Esophagus squamous epithelium (tissue), 5 donors: Measurements from ENCODE around the gene LPAR1. TPM values are rescaled to one million over a fixed set of nuclear protein-coding genes. Genes with fewer than 3 reads are reported as not detected.

ENCODE experiments used
- DNase-seq: peaks from one replicate; lab custom pipeline; 2025; lab: John Stamatoyannopoulos, UW
- H3K27ac ChIP-seq, 4 donors: fragments of 200-600 bp; sonication (generic); one replicate each; pipeline ENCODE4 v1.5.1; 2016 to 2019; ENCODE audit warnings: mild to moderate bottlenecking in 1 of 4
- H3K27me3 ChIP-seq, 4 donors: fragments of 200-600 bp; sonication (generic); 1 replicate in 3 of 4; 2 replicates in 1 of 4; pipeline versions ENCODE4 v1.5.1 to v1.6.0; 2017 to 2021; ENCODE audit warnings: antibody characterized with exemption in 1 of 4
- H3K36me3 ChIP-seq, 3 donors: fragments of 200-600 bp; sonication (generic); one replicate each; pipeline ENCODE4 v1.5.1; 2016 to 2019
- H3K4me1 ChIP-seq, 3 donors: fragments of 200-600 bp; sonication (generic); one replicate each; pipeline ENCODE4 v1.5.1; 2017 to 2019
- H3K4me3 ChIP-seq, 4 donors: fragments of 200-600 bp; sonication (generic); 1 replicate in 3 of 4; 2 replicates in 1 of 4; pipeline ENCODE4 v1.5.1; 2016 to 2019; ENCODE audit warnings: mild to moderate bottlenecking in 2 of 4, moderate library complexity in 1 of 4
- H3K9me3 ChIP-seq, 3 donors: fragments of 200-600 bp; sonication (generic); one replicate each; pipeline ENCODE4 v1.5.1; 2016 to 2019
- CTCF ChIP-seq, 6 experiments: fragments of 450-650 bp in 4 of 6; fragments of 200-600 bp in 2 of 6; sonication (generic) in 2 of 6; IDR thresholded peaks; one replicate each; pipeline ENCODE4 v1.5.1; 2016 to 2019; ENCODE audit warnings: antibody characterized with exemption in 6 of 6, mild to moderate bottlenecking in 4 of 6, moderate library complexity in 4 of 6
- POLR2A ChIP-seq, 4 donors: fragments of 450-650 bp; IDR thresholded peaks; one replicate each; pipeline ENCODE4 v1.6.1; 2017; ENCODE audit warnings: antibody characterized with exemption in 4 of 4, mild to moderate bottlenecking in 4 of 4, moderate library complexity in 3 of 4
- WGBS, 2 donors: methylation state at CpG; one replicate each; pipeline ENCODE4 v1.1.5; 2018; 5-methylcytosine and 5-hydroxymethylcytosine counted together
- intact Hi-C: fragments of 100-400 bp; cut with DNase I; formaldehyde crosslinking; loops from one replicate; pipeline ENCODE4 v1.15.0; 2022
- total RNA-seq, 4 donors: library from RNA; depleted of rRNA; stranded (reverse); fragments of >200 nt; gene quantifications; one replicate each; pipeline ENCODE4 v1.1.0, GENCODE V29; 2016
- donor health status: DM: yes; HTN: yes; CAD: no.

Gene LPAR1
- total RNA-seq, 4 donors from 2014 or later, result 6.3 to 59.5 (median 14.1) TPM

- intact Hi-C loops, result no loop called here
- WGBS, 2 donors, result 60 to 72% methylated on average over 4 of the region's 4 CpGs
- peaks cover 0 to 11% (median 0%) of the 10 kb centered on the region in 3 donors for H3K4me1 ChIP-seq
- no peak for TF ChIP-seq POLR2A (IDR thresholded peaks at IDR 0.05)
- no peak for TF ChIP-seq CTCF (IDR thresholded peaks at IDR 0.05)
- no peaks in the 10 kb centered on the region for H3K27me3 ChIP-seq
- no peak for DNase-seq
- H3K36me3 ChIP-seq, result peaks cover 0 to 5% (median 0%) of the 10 kb centered on the region in 3 donors
- H3K4me3 ChIP-seq, result no peak overlapping the region
- H3K9me3 ChIP-seq, result no peaks in the 10 kb centered on the region
- no peak overlapping the region for H3K27ac ChIP-seq
These were observed 9.0 kb downstream of the LPAR1 start for GRCh38 chr9:111029260-111029659.

GRCh38 chr9:111027798-111028197 lies 10.5 kb downstream of the LPAR1 start:
- no peak overlapping the region for H3K27ac ChIP-seq
- intact Hi-C loops, result no loop called here
- no peaks in the 10 kb centered on the region for H3K9me3 ChIP-seq
- no peak overlapping the region for H3K4me3 ChIP-seq
- TF ChIP-seq CTCF (IDR thresholded peaks at IDR 0.05), result no peak
- no peak for TF ChIP-seq POLR2A (IDR thresholded peaks at IDR 0.05)
- H3K4me1 ChIP-seq, result no peaks in the 10 kb centered on the region
- DNase-seq, result no peak
- no peaks in the 10 kb centered on the region for H3K27me3 ChIP-seq
- WGBS, 2 donors, result 56 to 67% methylated on average over 2 of the region's 2 CpGs
- peaks cover 0 to 5% (median 0%) of the 10 kb centered on the region in 3 donors for H3K36me3 ChIP-seq

- WGBS, 2 donors, result 52 to 82% methylated on average over 3 of the region's 3 CpGs
- Histone ChIP-seq H3K4me1 (peaks cover 0 to 24% (median 0%) of the 10 kb centered on the region in 3 donors), H3K4me3 (no peak overlapping the region), H3K36me3 (no peaks in the 10 kb centered on the region), H3K27ac (no peak overlapping the region), H3K9me3 (no peaks in the 10 kb centered on the region), H3K27me3 (no peaks in the 10 kb centered on the region)
- intact Hi-C loops, result no loop called here
- DNase-seq, result no peak
- TF ChIP-seq CTCF (IDR thresholded peaks at IDR 0.05) (no peak), POLR2A (IDR thresholded peaks at IDR 0.05) (no peak)
These were observed 15.1 kb downstream of the LPAR1 start for GRCh38 chr9:111023128-111023527.

GRCh38 chr9:111020594-111020993 lies 17.7 kb downstream of the LPAR1 start:
- DNase-seq, result no peak
- WGBS, 2 donors, result 52 to 54% methylated on average over 1 of the region's 1 CpG
- H3K4me1 ChIP-seq, result peaks cover 0 to 45% (median 7%) of the 10 kb centered on the region in 3 donors

More at GRCh38 chr9:111020594-111020993, 17.7 kb downstream of the LPAR1 start:
- Histone ChIP-seq H3K36me3 (no peaks in the 10 kb centered on the region), H3K9me3 (no peaks in the 10 kb centered on the region), H3K27me3 (no peaks in the 10 kb centered on the region), H3K4me3 (no peak overlapping the region), H3K27ac (no peak overlapping the region)
- TF ChIP-seq POLR2A (IDR thresholded peaks at IDR 0.05) (no peak), CTCF (IDR thresholded peaks at IDR 0.05) (no peak)
- intact Hi-C loops, result no loop called here
